Measurements from ENCODE around the gene ST8SIA4.

ST8SIA4 gene

GRCh38 chr5:100777680-100778300, 125.3 kb downstream of the ST8SIA4 start:
- no peak for TF ChIP-seq CTCF (IDR thresholded peaks at IDR 0.05; ENCODE audit: control extremely low read depth, extremely low read depth, low read depth, missing control alignments)
- CTCF ChIA-PET = interaction anchor here (0.8 to 1.9 kb wide), 8 partner anchors 9 to 125 kb away, joined by 3 to 6 read pairs (median 4); partner anchors contain the start of gene ST8SIA4
- peak; percentile 41 for DNase-seq (ENCODE audit: extremely low spot score)
- POLR2A ChIA-PET = no interaction called here

GRCh38 chr5:100775533-100775855, 127.6 kb downstream of the ST8SIA4 start:
- CTCF ChIA-PET = interaction anchor here (0.9 to 3.4 kb wide), 9 partner anchors 12 to 352 kb away, joined by 3 to 27 read pairs (median 3); partner anchors contain the start of gene ST8SIA4
- POLR2A ChIA-PET = no interaction called here
- no peak for DNase-seq (ENCODE audit: extremely low spot score)
- TF ChIP-seq CTCF (IDR thresholded peaks at IDR 0.05; ENCODE audit: control extremely low read depth, extremely low read depth, low read depth, missing control alignments) = no peak

GRCh38 chr5:100772548-100772947, 130.5 kb downstream of the ST8SIA4 start:
- no peak for TF ChIP-seq CTCF (IDR thresholded peaks at IDR 0.05; ENCODE audit: control extremely low read depth, extremely low read depth, low read depth, missing control alignments)
- no peak for DNase-seq (ENCODE audit: extremely low spot score)
- CTCF ChIA-PET = interaction anchor here (0.7 to 1.9 kb wide), 11 partner anchors 8 to 78 kb away, joined by 3 to 8 read pairs (median 3); no protein-coding TSS in a partner anchor
- POLR2A ChIA-PET = interaction anchor here (0.8 to 1.1 kb wide), 2 partner anchors 75 to 129 kb away, joined by 3 to 4 read pairs; no protein-coding TSS in a partner anchor

GRCh38 chr5:100772006-100772405, 131.1 kb downstream of the ST8SIA4 start:
- TF ChIP-seq CTCF (IDR thresholded peaks at IDR 0.05; ENCODE audit: control extremely low read depth, extremely low read depth, low read depth, missing control alignments) = no peak
- DNase-seq (ENCODE audit: extremely low spot score) = no peak
- ChIA-PET POLR2A (interaction anchor here (0.8 to 1.1 kb wide), 2 partner anchors 74 to 129 kb away, joined by 3 to 4 read pairs; no protein-coding TSS in a partner anchor), CTCF (interaction anchor here (0.7 to 1.9 kb wide), 11 partner anchors 8 to 78 kb away, joined by 3 to 8 read pairs (median 3); no protein-coding TSS in a partner anchor)

DNA sequence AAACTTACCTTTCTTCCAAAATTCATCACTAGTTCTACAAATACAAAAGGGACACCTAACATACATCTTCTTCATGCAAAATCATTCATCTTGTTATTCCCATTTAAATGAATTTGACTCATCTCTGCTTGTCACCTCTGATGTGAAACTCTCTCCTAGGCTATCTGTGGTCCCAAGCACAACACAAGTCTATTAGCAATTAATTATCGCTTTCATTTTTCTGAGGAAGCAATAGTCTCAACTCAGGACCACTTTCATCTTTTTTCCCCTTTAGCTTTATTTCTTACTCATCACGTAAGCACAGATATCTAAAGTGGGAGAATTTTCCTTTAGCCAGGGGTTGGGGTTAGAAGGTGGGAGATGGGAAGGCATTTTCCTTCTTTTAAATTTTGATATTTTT, 131.9 kb downstream of the ST8SIA4 start:
- ChIA-PET POLR2A (no interaction called here), CTCF (interaction anchor here (1.5 to 1.9 kb wide), 4 partner anchors 8 to 56 kb away, joined by 3 to 8 read pairs (median 4); no protein-coding TSS in a partner anchor)
- no peak for TF ChIP-seq CTCF (IDR thresholded peaks at IDR 0.05; ENCODE audit: control extremely low read depth, extremely low read depth, low read depth, missing control alignments)

GRCh38 chr5:100768221-100768620, 134.9 kb downstream of the ST8SIA4 start:
- DNase-seq (ENCODE audit: extremely low spot score) = no peak
- POLR2A ChIA-PET = no interaction called here
- CTCF ChIA-PET = interaction anchor here (1.5 to 2.3 kb wide), 3 partner anchors 10 to 18 kb away, joined by 3 to 8 read pairs (median 4); no protein-coding TSS in a partner anchor
- TF ChIP-seq CTCF (IDR thresholded peaks at IDR 0.05; ENCODE audit: control extremely low read depth, extremely low read depth, low read depth, missing control alignments) = no peak

More for the DNA sequence above, 131.9 kb downstream of the ST8SIA4 start:
- no peak for DNase-seq (ENCODE audit: extremely low spot score)

All from GM10248 (cell line).